GM12878 (cell line): ENCODE results near the gene SLC22A3. TPM values are rescaled to one million over a fixed set of nuclear protein-coding genes. Genes with fewer than 3 reads are reported as not detected.
"Not testable (repeated sequence)": the region's sequence is repeated elsewhere in the genome, so short reads cannot be mapped to it uniquely, and the experiment has no call there.

ENCODE experiments used
- ATAC-seq: fragments of 200-7000 bp; cut with Tn5 transposase; 3 replicates; pipeline ENCODE4 v1.9.1; 2020; ENCODE audit warnings: mild to moderate bottlenecking, moderate library complexity
- BruUV-seq: library from RNA; stranded (reverse); fragments of 400-500 nt; replicated peaks from 2 replicates; lab custom pipeline; 2021; lab: Mats Ljungman, UMichigan
- CTCF ChIA-PET: fragments of 300-600 bp; sonication (Branson Sonifier 250); formaldehyde crosslinking; extraction: SDS; loops from one replicate; lab custom pipeline; 2021; ENCODE audit warnings: inconsistent platforms; lab: Yijun Ruan, JAX
- POLR2A ChIA-PET: fragments of 350-600 bp; formaldehyde crosslinking; extraction: SDS; loops from one replicate; lab custom pipeline; 2021; ENCODE audit warnings: inconsistent platforms; lab: Charles Lee
- RAD21 ChIA-PET: fragments of 300-600 bp; sonication (Branson Sonifier 250); formaldehyde crosslinking; loops from one replicate; lab custom pipeline; 2023; ENCODE audit warnings: antibody characterized with exemption; ENCODE audit not compliant: unreplicated experiment; lab: Charles Lee
- SMC1A ChIA-PET: fragments of 300-600 bp; sonication (Branson Sonifier 250); formaldehyde crosslinking; loops from one replicate; lab custom pipeline; 2023; ENCODE audit not compliant: unreplicated experiment, uncharacterized antibody; lab: Charles Lee
- DNase-seq: peaks from one replicate; pipeline ENCODE4 v3.0.0-alpha.2; 2011; ENCODE audit warnings: low read depth, low spot score
- FAIRE-seq: peaks from 3 replicates; lab custom pipeline; 2011; peaks lifted over from hg19 to GRCh38; lab: Jason Lieb, UNC
- H2AFZ ChIP-seq: 2 replicates; pipeline ENCODE4 v1.6.0; 2011; ENCODE audit warnings: low read depth, low read length, control low read depth; ENCODE audit not compliant: control insufficient read depth
- H3K27ac ChIP-seq: 2 replicates; pipeline ENCODE4 v1.5.1; 2011; ENCODE audit warnings: control low read depth; ENCODE audit not compliant: control insufficient read depth, insufficient read depth
- H3K27me3 ChIP-seq, 2 experiments: replicated peaks in 1 of 2; 2 replicates each; pipeline versions ENCODE4 v1.6.0 to v1.6.1; 2011; ENCODE audit warnings: low read length in 1 of 2; ENCODE audit not compliant: control insufficient read depth in 2 of 2, insufficient read depth in 2 of 2
- H3K36me3 ChIP-seq, 2 experiments: 2 replicates each; pipeline ENCODE4 v1.5.1; 2011; ENCODE audit warnings: low read length in 1 of 2; ENCODE audit not compliant: control insufficient read depth in 2 of 2, insufficient read depth in 2 of 2
- H3K4me1 ChIP-seq: 2 replicates; pipeline ENCODE4 v1.6.1; 2011; ENCODE audit warnings: mild to moderate bottlenecking, low read length, moderate library complexity, mixed read lengths; ENCODE audit not compliant: control insufficient read depth, insufficient read depth
- H3K4me2 ChIP-seq: 2 replicates; pipeline ENCODE4 v1.6.0; 2011; ENCODE audit warnings: control low read depth; ENCODE audit not compliant: control insufficient read depth, insufficient read depth
- H3K4me3 ChIP-seq: fragments of 200-600 bp; sonication (generic); 2 replicates; pipeline ENCODE4 v1.5.1; 2016
- H3K79me2 ChIP-seq: 2 replicates; pipeline ENCODE4 v1.6.0; 2011; ENCODE audit warnings: low read length; ENCODE audit not compliant: control insufficient read depth, insufficient read depth
- H3K9ac ChIP-seq: 2 replicates; pipeline ENCODE4 v1.8.0; 2011; ENCODE audit warnings: low read length, control low read depth, mixed read lengths; ENCODE audit not compliant: control insufficient read depth, insufficient read depth
- H3K9me3 ChIP-seq: replicated peaks from 3 replicates; pipeline ENCODE4 v1.5.1; 2011; ENCODE audit warnings: mild to moderate bottlenecking, low read length; ENCODE audit not compliant: control insufficient read depth, insufficient read depth
- H4K20me1 ChIP-seq: 2 replicates; pipeline ENCODE4 v1.6.0; 2011; ENCODE audit not compliant: control insufficient read depth, insufficient read depth
- BMI1 ChIP-seq: fragments of 450-650 bp; IDR thresholded peaks from 2 replicates; pipeline ENCODE4 v1.6.1; 2016; ENCODE audit warnings: mild to moderate bottlenecking, moderate library complexity, borderline replicate concordance
- GATAD2B ChIP-seq: fragments of 450-650 bp; conservative IDR thresholded peaks from 2 replicates; pipeline ENCODE4 v1.6.1; 2017; ENCODE audit warnings: low read depth, mild to moderate bottlenecking, moderate library complexity
- JUND ChIP-seq: IDR thresholded peaks from 2 replicates; pipeline ENCODE4 v1.6.1; 2012; ENCODE audit warnings: low read depth, mild to moderate bottlenecking, low read length, improper control_type of control experiment, moderate library complexity
- MXI1 ChIP-seq: fragments of 150-350 bp; IDR thresholded peaks from 2 replicates; pipeline ENCODE4 v1.6.1; 2011; ENCODE audit warnings: low read depth, mild to moderate bottlenecking, inconsistent platforms, low read length, improper control_type of control experiment
- MYB ChIP-seq: fragments of 150-350 bp; IDR thresholded peaks from 2 replicates; pipeline ENCODE4 v1.6.1; 2014; ENCODE audit warnings: mild to moderate bottlenecking, low read depth, low read length, borderline replicate concordance
- NFYB ChIP-seq: IDR thresholded peaks from 2 replicates; pipeline ENCODE4 v1.6.1; 2011; ENCODE audit warnings: low read depth, mild to moderate bottlenecking, low read length, improper control_type of control experiment, moderate library complexity; ENCODE audit not compliant: insufficient read depth
- PML ChIP-seq: IDR thresholded peaks from 2 replicates; pipeline ENCODE4 v1.6.1; 2012; ENCODE audit warnings: low read length, inconsistent platforms
- WGBS: methylation state at CpG from one replicate; pipeline ENCODE4 v1.1.6; 2016; ENCODE audit warnings: low lambda C conversion rate; ENCODE audit not compliant: insufficient replicate concordance, insufficient coverage; ENCODE audit errors: missing lambda C conversion rate; 5-methylcytosine and 5-hydroxymethylcytosine counted together
- in situ Hi-C: fragments of 300-500 bp; cut with MboI; formaldehyde crosslinking; loops from 9 replicates; pipeline ENCODE4 v1.14.3; 2018; ENCODE audit warnings: mixed read lengths
- intact Hi-C: fragments of 100-400 bp; cut with micrococcal nuclease; formaldehyde crosslinking; loops from one replicate; pipeline ENCODE4 v1.14.2; 2022; ENCODE audit not compliant: unreplicated experiment
- polyA plus RNA-seq, 11 experiments: library from polyadenylated mRNA; depleted of rRNA in 4 of 11; unstranded in 6 of 11; stranded (reverse) in 5 of 11; fragments of >200 nt; fragmentation: Nextera tagmentation in 4 of 11; fragmentation: Illumina TruSeq in 1 of 11; extraction: Ambion mirVana in 4 of 11; extraction: Trizol in 1 of 11; gene quantifications; 1 replicate in 1 of 11; 2 replicates in 10 of 11; pipeline versions ENCODE4 v1.2.1 to v1.2.3, GENCODE V29; 2011 to 2016; ENCODE audit warnings: inconsistent platforms in 2 of 11, missing spikeins in 2 of 11, low read depth in 1 of 11
- total RNA-seq, 4 experiments: library from RNA; depleted of rRNA in 3 of 4; stranded (reverse); fragments of >200 nt in 3 of 4; fragmentation: Illumina TruSeq in 1 of 4; extraction: Trizol in 1 of 4; gene quantifications; 2 replicates each; pipeline versions ENCODE4 v1.2.1 to v1.2.3, GENCODE V29; 2013 to 2021
- TF ChIP-seq, protein P1 (sequence below): fragments of 150-350 bp; IDR thresholded peaks from 2 replicates; pipeline ENCODE4 v1.6.1; 2014; ENCODE audit warnings: mild to moderate bottlenecking, low read depth, low read length

SLC22A3 gene
- total and polyA plus RNA-seq, 10 of the 15 experiments (the other 5 are each of a cell fraction or from before 2014, with no cell fraction given), result 0.07 to 0.15 TPM; not detected in 8

DNA sequence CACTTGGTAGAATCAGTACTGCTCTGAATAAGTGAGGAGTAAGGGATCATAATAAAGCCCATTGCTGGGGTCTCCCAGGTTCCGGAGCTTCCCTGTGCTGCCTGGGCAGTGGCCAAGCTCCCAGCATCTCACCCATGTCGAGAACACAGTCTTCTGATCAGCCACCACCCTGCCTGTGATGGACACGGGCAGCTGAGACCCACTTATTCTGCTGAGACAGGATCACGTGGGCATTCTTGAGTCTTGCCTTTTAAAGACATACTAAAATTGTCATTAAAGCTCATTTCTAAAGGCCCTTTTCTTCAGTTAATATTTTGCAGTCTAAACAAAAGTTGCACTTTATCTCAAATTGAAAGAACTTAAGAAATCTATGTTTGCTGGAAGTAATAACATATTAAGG is 46.8 kb upstream of the SLC22A3 start:
- H3K9me3 ChIP-seq, result no peaks in the 10 kb centered on the region
- no peak overlapping the region for H3K9ac ChIP-seq
- H3K79me2 ChIP-seq, result no peaks in the 10 kb centered on the region
- H3K27me3 ChIP-seq, result no peaks in the 10 kb centered on the region
- in situ Hi-C loops (no loop called here), intact Hi-C loops (no loop called here)
- 7% methylated on average over 4 of the region's 4 CpGs for WGBS
- DNase-seq (no peak), FAIRE-seq (no peak), ATAC-seq (no peak)
- CTCF ChIA-PET, result no interaction called here
- H2AFZ ChIP-seq, result no peak overlapping the region
- no peaks in the 10 kb centered on the region for H4K20me1 ChIP-seq
- no peaks in the 10 kb centered on the region for H3K4me1 ChIP-seq
- no peak overlapping the region for H3K27ac ChIP-seq
- H3K4me3 ChIP-seq, result no peak overlapping the region
- H3K36me3 ChIP-seq, result no peaks in the 10 kb centered on the region
- BruUV-seq, result no TSS peak
- RAD21 ChIA-PET, result no interaction called here
- H3K4me2 ChIP-seq, result no peak overlapping the region
- SMC1A ChIA-PET, result interaction anchor here (0.6 kb wide), 1 partner anchor 91 kb away, joined by 3 read pairs; no protein-coding TSS in a partner anchor
- TF ChIP-seq NFYB (no peak), MXI1 (no peak), MYB (no peak), BMI1 (no peak), JUND (no peak), PML (no peak), GATAD2B (no peak)
- TF ChIP-seq, protein P1, sequence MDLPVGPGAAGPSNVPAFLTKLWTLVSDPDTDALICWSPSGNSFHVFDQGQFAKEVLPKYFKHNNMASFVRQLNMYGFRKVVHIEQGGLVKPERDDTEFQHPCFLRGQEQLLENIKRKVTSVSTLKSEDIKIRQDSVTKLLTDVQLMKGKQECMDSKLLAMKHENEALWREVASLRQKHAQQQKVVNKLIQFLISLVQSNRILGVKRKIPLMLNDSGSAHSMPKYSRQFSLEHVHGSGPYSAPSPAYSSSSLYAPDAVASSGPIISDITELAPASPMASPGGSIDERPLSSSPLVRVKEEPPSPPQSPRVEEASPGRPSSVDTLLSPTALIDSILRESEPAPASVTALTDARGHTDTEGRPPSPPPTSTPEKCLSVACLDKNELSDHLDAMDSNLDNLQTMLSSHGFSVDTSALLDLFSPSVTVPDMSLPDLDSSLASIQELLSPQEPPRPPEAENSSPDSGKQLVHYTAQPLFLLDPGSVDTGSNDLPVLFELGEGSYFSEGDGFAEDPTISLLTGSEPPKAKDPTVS, result no peak
- POLR2A ChIA-PET, result no interaction called here

DNA sequence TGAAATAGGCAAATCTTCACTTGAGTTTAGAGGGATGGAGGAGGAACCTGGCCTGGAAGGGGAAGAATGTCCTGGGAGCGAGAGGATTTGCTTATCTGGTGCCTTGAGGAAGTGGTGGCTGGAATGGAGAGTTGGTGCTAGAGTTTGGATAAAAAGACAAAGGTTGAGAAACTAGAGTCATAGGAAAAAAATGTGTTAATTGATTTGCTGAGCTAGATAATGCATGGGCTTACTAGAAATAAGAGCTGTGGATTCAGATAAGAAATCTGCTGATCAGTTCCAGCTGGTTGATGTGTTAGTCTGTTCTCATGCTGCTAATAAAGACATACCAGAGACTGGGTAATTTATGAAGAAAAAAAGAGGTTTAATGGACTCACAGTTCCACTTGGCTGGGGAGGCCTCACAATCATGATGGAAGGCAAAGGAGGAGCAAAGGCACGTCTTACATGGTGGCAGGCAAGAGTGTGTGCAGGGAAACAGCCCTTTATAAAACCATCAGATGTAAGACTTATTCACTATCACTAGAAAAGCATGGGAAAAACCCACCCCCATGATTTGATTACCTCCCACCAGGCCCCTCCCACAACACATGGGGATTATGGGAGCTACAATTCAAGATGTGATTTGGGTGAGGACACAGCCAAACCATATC is 45.6 kb upstream of the SLC22A3 start:
- H3K9ac ChIP-seq, H3K27ac ChIP-seq, in situ Hi-C loops, H3K4me2 ChIP-seq, FAIRE-seq, H2AFZ ChIP-seq, H3K79me2 ChIP-seq, H3K4me1 ChIP-seq, SMC1A ChIA-PET, H3K27me3 ChIP-seq, DNase-seq, BruUV-seq, H3K9me3 ChIP-seq, POLR2A ChIA-PET, H3K36me3 ChIP-seq, intact Hi-C loops, H4K20me1 ChIP-seq, CTCF ChIA-PET, RAD21 ChIA-PET, ATAC-seq, H3K4me3 ChIP-seq: not testable (repeated sequence)
- WGBS, result 0% methylated on average over 2 of the region's 2 CpGs
